Measurements from ENCODE around the gene ENOX1.

ENOX1 gene

DNA sequence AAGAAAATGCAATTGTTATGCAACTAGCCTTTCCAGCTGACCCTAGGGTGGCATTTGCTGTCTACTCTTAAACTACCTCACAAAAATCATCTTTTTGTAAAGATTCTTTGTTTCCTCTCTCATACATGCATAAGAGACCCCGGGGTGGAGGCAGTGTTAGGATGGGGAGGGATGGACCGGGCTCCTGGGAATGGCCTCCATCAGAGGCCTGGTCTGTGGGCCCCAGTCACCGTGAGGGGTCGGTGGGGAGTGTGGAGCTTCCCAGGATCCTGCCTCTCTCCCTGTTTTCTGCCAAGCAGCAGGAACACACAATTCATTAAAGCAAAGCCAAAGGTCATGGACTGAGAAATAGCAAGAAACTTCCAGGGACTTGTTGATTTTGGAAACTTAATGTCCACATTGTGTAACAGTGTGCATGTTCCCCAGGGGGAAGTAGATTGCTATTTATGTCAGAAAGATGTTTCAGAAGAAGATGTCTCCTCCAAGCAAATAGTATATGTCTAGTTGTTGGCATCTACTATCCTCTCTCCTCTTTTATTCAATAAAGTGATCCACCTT is 241.4 kb downstream of the ENOX1 start:
- peak; percentile 9 for DNase-seq (ENCODE audit: low read depth)
- TF ChIP-seq, protein P1, sequence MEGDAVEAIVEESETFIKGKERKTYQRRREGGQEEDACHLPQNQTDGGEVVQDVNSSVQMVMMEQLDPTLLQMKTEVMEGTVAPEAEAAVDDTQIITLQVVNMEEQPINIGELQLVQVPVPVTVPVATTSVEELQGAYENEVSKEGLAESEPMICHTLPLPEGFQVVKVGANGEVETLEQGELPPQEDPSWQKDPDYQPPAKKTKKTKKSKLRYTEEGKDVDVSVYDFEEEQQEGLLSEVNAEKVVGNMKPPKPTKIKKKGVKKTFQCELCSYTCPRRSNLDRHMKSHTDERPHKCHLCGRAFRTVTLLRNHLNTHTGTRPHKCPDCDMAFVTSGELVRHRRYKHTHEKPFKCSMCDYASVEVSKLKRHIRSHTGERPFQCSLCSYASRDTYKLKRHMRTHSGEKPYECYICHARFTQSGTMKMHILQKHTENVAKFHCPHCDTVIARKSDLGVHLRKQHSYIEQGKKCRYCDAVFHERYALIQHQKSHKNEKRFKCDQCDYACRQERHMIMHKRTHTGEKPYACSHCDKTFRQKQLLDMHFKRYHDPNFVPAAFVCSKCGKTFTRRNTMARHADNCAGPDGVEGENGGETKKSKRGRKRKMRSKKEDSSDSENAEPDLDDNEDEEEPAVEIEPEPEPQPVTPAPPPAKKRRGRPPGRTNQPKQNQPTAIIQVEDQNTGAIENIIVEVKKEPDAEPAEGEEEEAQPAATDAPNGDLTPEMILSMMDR (conservative IDR thresholded peaks at IDR 0.05; ENCODE audit: low read length): no peak

DNA sequence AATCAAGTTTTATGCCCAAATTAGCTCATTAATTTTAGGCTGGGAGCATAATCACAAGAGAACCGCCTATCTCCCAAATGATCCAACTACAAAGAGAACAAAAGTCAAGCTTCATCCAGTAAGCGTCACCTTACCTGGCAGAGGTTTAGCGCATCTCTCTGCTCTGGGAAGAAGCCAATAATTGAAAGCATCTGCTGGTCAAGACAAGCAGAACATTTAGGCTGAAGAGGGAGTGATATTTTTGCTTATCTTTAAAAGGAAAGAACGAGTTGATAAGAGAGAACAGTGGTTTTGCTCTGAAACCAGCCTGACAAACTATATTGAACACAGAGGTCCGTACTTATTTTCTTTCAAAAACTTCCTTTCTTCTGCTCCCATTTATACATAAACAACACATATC is 242.1 kb downstream of the ENOX1 start:
- TF ChIP-seq, protein P1 (conservative IDR thresholded peaks at IDR 0.05; ENCODE audit: low read length): no peak
- DNase-seq (ENCODE audit: low read depth): no peak
- no peak overlapping the region for H3K4me3 ChIP-seq (ENCODE audit: low read length)

More for the DNA sequence above, 241.4 kb downstream of the ENOX1 start:
- H3K4me3 ChIP-seq (ENCODE audit: low read length): no peak overlapping the region

DNA sequence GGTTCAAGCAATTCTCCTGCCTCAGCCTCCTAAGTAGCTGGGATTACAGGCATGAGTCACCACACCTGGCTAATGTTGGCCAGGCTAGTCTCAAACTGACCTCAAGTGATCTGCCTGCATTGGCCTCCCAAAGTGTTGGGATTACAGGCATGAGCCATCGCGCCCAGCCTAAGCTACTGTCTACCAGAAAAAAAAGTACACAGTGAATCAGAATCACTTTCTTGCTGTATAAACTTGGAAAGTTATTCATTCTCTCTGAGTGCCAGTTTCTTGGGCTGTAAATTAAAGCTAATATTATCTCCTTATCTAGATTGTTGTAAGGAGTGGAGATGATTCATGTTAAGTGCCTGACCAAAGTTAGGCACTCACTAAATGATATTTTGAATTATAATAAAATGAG is 242.8 kb downstream of the ENOX1 start:
- no peak overlapping the region for H3K4me3 ChIP-seq (ENCODE audit: low read length)
- TF ChIP-seq, protein P1 (conservative IDR thresholded peaks at IDR 0.05; ENCODE audit: low read length): no peak
- no peak for DNase-seq (ENCODE audit: low read depth)

DNA sequence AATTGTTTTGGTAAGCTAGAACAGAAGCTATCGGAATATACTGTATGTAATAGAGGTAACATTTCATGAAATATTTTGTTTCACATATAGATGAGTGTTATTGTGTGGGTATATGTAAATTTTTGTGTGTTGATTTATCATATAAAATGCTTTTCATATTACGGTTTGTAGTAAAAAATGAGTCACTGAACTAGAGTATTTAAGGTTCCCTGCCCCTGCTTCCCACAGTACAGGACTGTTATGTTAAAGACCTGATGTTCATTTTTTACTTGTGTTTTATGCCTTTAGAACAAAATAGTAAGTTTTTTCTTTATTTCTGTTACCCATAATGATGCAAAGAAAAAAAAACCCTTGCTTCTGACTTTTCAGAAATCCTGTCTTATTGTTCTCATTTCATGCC is 243.4 kb downstream of the ENOX1 start:
- H3K4me3 ChIP-seq (ENCODE audit: low read length): no peak overlapping the region
- TF ChIP-seq, protein P1 (conservative IDR thresholded peaks at IDR 0.05; ENCODE audit: low read length): no peak
- DNase-seq (ENCODE audit: low read depth): no peak

DNA sequence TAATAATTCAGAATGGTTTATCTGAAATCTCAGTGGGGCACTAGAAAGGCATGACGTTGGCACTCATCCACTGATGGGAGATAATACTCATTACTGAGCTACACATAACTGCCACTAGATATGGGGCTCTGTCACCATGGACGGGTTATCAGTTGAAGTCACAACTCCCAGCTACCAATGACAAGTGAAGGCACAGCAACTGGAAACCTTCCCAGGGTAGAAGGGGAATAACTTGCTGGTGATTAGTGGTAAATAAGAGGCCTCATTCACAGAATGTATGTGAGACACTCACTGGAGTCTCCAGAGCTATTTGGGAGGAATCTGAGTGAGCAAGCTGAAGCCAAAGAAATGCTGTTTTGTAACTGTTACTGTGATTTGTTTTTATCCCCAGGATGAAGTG is 249.6 kb downstream of the ENOX1 start:
- TF ChIP-seq, protein P1 (conservative IDR thresholded peaks at IDR 0.05; ENCODE audit: low read length): no peak
- DNase-seq (ENCODE audit: low read depth): peak; percentile 62

DNA sequence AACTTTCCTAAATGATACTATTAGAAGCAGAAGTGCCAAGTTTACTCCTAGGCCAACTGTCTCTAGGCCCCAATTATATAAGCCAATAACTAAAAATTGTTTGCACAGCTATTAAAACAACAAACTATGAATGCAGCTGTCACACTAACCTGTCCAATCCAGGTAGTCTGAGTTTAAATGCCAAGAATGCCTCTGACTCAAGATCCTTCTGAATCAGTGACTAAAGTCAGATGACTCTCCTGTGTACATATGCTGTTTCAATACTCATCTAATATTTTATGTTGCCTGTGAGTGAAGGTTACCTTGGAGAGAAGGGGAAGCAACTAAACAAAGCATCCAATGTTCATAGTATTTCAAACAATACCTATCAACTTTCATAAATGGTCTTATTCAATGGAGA is 257.0 kb downstream of the ENOX1 start:
- TF ChIP-seq, protein P1 (conservative IDR thresholded peaks at IDR 0.05; ENCODE audit: low read length): no peak
- DNase-seq (ENCODE audit: low read depth): no peak

More for the DNA sequence above, 249.6 kb downstream of the ENOX1 start:
- H3K4me3 ChIP-seq (ENCODE audit: low read length): no peak overlapping the region

DNA sequence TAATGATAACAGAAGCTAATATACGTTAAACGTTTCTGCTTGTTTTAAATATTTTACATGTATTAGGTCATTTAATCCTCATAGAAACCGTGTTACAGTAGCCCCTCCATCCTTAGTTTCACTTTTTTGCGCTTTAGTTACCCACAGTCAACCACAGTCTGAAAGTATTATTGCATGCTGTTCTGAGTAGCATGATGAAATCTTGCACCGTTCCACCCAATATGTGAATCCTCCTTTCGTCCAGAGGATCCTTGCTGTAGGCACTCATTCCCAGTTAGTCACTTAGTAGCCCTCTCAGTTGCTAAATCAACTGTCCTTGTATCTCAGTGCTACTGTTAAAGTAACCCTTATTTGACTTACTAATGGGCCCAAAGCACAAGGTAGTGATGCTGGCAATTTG is 257.8 kb downstream of the ENOX1 start:
- DNase-seq (ENCODE audit: low read depth): peak; percentile 25
- no peak overlapping the region for H3K4me3 ChIP-seq (ENCODE audit: low read length)
- TF ChIP-seq, protein P1 (conservative IDR thresholded peaks at IDR 0.05; ENCODE audit: low read length): no peak

More for the DNA sequence above, 257.0 kb downstream of the ENOX1 start:
- no peak overlapping the region for H3K4me3 ChIP-seq (ENCODE audit: low read length)
